Measurements from ENCODE around the gene TTC28. TPM values are rescaled to one million over a fixed set of nuclear protein-coding genes. Genes with fewer than 3 reads are reported as not detected.
"Not testable (repeated sequence)": the region's sequence is repeated elsewhere in the genome, so short reads cannot be mapped to it uniquely, and the experiment has no call there.

Gene TTC28
- total RNA-seq, 1 donor from 2014 or later = 24.5 TPM

DNA sequence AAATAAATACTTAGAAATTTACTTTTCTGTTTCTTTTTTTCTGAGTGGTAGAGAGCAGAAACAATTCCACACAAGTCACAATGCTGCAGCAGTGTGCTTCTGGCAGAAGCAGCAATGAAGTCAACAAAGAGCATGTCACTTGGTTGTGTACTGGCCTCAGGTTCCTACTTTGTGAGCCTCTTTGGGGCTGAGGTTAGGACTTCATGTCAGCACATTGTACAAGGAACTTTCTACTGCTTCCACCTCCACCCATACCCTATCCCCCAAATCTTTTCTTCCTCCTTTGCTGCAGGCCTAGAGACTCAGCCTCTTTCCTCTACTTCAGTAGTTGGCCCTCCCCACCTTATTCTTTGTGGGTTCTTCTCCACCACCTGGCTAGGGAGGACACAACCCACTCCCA is 507.9 kb downstream of the TTC28 start:
- intact Hi-C loops (cut with DNase I) = no loop called here
- Histone ChIP-seq H3K9me3 (peaks cover 0 to 8% of the 10 kb centered on the region in 2 donors), H3K4me1 (peaks cover 0 to 2% of the 10 kb centered on the region in 2 donors), H3K36me3 (no peaks in the 10 kb centered on the region), H3K27ac (no peak overlapping the region), H3K4me3 (no peak overlapping the region), H3K27me3 (no peaks in the 10 kb centered on the region)
- DNase-seq (ENCODE audit: low spot score in 2 of 2) = no peak
- TF ChIP-seq, protein P1, sequence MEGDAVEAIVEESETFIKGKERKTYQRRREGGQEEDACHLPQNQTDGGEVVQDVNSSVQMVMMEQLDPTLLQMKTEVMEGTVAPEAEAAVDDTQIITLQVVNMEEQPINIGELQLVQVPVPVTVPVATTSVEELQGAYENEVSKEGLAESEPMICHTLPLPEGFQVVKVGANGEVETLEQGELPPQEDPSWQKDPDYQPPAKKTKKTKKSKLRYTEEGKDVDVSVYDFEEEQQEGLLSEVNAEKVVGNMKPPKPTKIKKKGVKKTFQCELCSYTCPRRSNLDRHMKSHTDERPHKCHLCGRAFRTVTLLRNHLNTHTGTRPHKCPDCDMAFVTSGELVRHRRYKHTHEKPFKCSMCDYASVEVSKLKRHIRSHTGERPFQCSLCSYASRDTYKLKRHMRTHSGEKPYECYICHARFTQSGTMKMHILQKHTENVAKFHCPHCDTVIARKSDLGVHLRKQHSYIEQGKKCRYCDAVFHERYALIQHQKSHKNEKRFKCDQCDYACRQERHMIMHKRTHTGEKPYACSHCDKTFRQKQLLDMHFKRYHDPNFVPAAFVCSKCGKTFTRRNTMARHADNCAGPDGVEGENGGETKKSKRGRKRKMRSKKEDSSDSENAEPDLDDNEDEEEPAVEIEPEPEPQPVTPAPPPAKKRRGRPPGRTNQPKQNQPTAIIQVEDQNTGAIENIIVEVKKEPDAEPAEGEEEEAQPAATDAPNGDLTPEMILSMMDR (IDR thresholded peaks at IDR 0.05) = no peak

DNA sequence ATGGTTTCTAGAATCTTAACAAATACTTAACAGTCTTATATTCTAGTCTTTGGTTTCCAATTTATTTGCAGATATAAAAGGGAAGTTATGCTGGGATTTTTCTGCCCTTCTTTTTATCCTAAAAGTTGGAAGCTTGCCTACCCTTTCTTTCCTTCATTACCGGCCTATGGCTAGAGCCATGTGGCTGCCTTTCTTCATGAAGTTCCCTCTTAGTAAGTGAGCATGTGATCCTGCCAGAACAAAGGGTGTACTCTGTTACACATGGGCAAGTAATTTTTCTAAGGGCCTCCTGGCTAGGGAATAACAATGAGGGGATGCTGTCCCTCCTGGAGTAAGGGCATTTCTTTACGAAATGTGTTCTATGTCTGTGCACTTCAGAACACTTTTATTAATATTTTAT is 508.5 kb downstream of the TTC28 start:
- no peak overlapping the region for H3K27ac ChIP-seq
- no peaks in the 10 kb centered on the region for H3K27me3 ChIP-seq
- intact Hi-C loops (cut with DNase I) = no loop called here
- TF ChIP-seq, protein P1 (IDR thresholded peaks at IDR 0.05) = no peak
- peaks cover 0 to 12% of the 10 kb centered on the region in 2 donors for H3K9me3 ChIP-seq
- peaks cover 0 to 2% of the 10 kb centered on the region in 2 donors for H3K4me1 ChIP-seq
- H3K4me3 ChIP-seq = no peak overlapping the region
- H3K36me3 ChIP-seq = no peaks in the 10 kb centered on the region
- no peak for DNase-seq (ENCODE audit: low spot score in 2 of 2)

DNA sequence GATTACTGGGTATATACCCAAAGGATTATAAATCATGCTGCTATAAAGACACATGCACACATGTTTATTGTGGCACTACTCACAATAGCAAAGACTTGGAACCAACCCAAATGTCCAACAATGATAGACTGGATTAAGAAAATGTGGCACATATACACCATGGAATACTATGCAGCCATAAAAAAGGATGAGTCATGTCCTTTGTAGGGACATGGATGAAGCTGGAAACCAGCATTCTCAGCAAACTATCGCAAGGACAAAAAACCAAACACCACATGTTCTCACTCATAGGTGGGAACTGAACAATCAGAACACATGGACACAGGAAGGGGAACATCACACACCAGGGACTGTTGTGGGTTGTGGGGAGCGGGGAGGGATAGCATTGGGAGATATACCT is 510.3 kb downstream of the TTC28 start:
- DNase-seq (ENCODE audit: low spot score in 2 of 2); H3K27ac ChIP-seq; H3K27me3 ChIP-seq; H3K36me3 ChIP-seq; H3K4me3 ChIP-seq; H3K4me1 ChIP-seq; intact Hi-C loops (cut with DNase I): not testable (repeated sequence)
- H3K9me3 ChIP-seq = peaks cover 0 to 17% of the 10 kb centered on the region in 2 donors

DNA sequence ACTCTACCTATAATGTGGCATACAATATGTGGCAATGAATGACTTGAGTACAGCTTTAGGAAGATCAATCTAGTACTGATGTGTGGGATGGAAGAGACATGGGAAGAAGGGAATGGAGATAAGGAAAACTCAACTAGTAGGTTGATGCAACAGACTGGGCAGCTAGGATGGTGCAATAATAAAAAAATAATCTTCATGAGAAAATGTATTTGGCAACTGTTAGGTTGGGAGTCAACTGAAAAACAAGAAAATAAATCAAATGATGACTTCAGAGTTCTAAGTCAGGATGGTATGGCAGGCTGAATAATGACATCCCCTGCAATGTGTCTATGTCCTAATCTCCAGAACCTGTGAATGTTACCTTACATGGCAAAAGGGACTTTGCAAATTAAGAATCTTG is 523.8 kb downstream of the TTC28 start:
- Histone ChIP-seq H3K4me1 (no peaks in the 10 kb centered on the region), H3K36me3 (no peaks in the 10 kb centered on the region), H3K4me3 (no peak overlapping the region), H3K9me3 (peaks cover 0 to 6% of the 10 kb centered on the region in 2 donors), H3K27ac (no peak overlapping the region), H3K27me3 (no peaks in the 10 kb centered on the region)
- TF ChIP-seq, protein P1 (IDR thresholded peaks at IDR 0.05) = no peak
- no peak for DNase-seq (ENCODE audit: low spot score in 2 of 2)
- intact Hi-C loops (cut with DNase I) = no loop called here

DNA sequence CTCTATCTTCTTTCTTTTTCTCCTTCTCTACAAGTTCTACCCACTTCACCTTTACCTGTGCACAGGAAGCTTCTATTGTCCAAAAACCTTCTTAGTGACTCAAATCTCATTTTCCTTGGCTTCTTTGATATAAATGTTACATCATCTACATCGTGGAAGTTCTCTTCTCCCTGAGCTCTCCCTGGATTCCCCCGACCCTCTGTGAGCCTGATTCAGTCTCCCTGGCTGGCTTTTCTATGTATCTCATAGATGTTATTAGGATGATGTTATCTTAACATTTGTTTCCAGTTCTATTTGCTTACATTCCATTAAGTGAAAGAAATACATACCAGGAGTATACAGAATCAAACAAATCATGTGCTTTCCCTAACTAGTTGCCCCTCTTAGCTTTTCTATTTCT is 524.8 kb downstream of the TTC28 start:
- H3K27ac ChIP-seq = no peak overlapping the region
- H3K4me1 ChIP-seq = no peaks in the 10 kb centered on the region
- TF ChIP-seq, protein P1 (IDR thresholded peaks at IDR 0.05) = no peak
- no peak overlapping the region for H3K4me3 ChIP-seq
- H3K27me3 ChIP-seq = no peaks in the 10 kb centered on the region
- DNase-seq (ENCODE audit: low spot score in 2 of 2) = no peak
- no peaks in the 10 kb centered on the region for H3K36me3 ChIP-seq
- intact Hi-C loops (cut with DNase I) = no loop called here
- H3K9me3 ChIP-seq = peaks cover 0 to 6% of the 10 kb centered on the region in 2 donors

DNA sequence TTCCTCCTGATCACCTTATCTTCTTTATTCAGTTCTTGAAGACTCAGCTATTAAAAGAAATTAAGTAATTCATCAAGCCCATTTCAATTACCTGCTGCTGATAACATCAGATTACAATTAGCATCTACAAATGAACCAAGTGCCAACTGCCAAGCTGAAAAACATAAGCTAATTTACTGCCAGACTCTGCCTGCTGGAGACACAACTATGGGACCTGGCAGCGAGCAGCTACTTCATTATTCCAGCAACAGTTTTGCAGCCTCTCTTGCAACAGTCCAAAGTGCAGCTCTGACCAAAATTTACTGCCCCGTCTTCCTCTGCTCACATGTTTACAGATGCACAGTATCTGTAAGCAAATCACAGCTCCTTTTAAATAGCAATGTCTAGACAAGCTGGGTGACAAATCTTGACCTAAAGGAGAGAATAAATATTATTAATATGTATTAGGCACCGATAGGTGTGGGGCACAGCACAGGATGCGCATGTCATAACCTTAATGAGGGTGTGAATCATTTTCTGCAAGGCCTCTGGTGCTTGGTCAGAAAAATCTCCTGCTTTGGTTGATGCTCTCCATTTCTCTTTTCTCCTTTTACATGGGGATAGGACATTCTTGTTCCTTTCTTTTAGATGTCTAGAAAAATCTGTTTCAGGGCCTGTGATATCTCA is 528.4 kb downstream of the TTC28 start:
- no peak overlapping the region for H3K4me3 ChIP-seq
- H3K36me3 ChIP-seq = no peaks in the 10 kb centered on the region
- H3K27me3 ChIP-seq = no peaks in the 10 kb centered on the region
- DNase-seq (ENCODE audit: low spot score in 2 of 2) = no peak
- intact Hi-C loops (cut with DNase I) = no loop called here
- H3K9me3 ChIP-seq = no peaks in the 10 kb centered on the region
- no peaks in the 10 kb centered on the region for H3K4me1 ChIP-seq
- TF ChIP-seq, protein P1 (IDR thresholded peaks at IDR 0.05) = no peak
- no peak overlapping the region for H3K27ac ChIP-seq
